Measurements from ENCODE around the gene HOXB9.

Gene HOXB9

GRCh38 chr17:48587276-48588073 is 38.7 kb downstream of the HOXB9 start:
- Mint-ChIP-seq H3K27ac (no peak overlapping the region), H3K4me1 (peaks cover 15% of the 10 kb centered on the region), H3K9me3 (no peaks in the 10 kb centered on the region), H3K36me3 (no peaks in the 10 kb centered on the region), H3K4me3 (no peak overlapping the region), H3K27me3 (peaks cover 62% of the 10 kb centered on the region)
- no peak for ATAC-seq (ENCODE audit: low read depth)
- no peak for DNase-seq (ENCODE audit: low spot score in 2 of 2)

DNA sequence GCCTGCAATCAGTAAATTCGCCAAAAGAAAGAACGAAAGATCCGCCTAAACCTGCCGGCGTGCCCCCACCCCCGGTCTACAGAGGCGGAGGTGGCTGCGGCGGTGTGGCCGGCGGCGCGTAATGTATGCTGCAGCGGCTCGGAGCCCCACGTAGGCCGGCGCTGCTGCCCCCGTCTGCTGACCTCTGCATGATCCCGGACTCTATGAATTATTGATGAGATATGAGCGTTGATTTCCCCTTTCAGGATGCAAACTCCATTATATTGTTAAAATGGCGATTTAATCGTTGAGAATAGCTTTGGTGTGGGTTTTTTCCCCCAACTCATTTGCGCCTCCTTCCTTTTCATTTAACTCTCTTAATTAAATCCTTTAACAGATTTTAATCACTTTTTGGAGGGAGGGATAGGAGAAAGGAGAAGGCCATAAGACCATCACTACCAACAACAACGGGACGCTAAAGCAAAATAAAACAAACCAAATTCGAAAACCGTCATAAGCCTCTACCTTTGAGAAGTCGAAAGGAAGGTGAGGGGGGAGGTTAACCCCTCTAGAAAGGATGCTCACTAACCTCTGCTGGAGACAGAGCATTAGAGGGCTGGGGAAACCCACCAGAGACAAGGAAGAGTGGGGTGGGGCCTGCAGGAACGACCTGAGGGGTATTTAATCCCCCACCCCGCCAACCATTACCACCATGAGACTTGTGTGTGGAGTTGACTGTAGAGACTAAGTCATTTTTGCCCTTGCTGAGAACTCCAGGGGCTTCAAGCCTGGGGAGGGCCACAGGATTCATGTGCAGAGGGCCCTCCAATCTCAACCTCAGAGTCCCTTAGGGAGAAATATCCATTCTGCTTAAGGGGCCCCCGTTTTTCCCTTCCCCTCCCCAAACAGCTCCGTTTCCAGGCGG is 39.6 kb downstream of the HOXB9 start:
- Mint-ChIP-seq H3K4me3 (peak overlapping the region; percentile 86), H3K4me1 (peaks cover 15% of the 10 kb centered on the region), H3K27ac (peak overlapping the region; percentile 60), H3K9me3 (no peaks in the 10 kb centered on the region), H3K36me3 (no peaks in the 10 kb centered on the region), H3K27me3 (peaks cover 62% of the 10 kb centered on the region)
- ATAC-seq (ENCODE audit: low read depth) (no peak), DNase-seq (ENCODE audit: low spot score in 2 of 2) (no peak)

GRCh38 chr17:48584223-48584741 is 41.9 kb downstream of the HOXB9 start:
- Mint-ChIP-seq H3K36me3 (peaks cover 2% of the 10 kb centered on the region), H3K4me1 (peaks cover 15% of the 10 kb centered on the region), H3K9me3 (no peaks in the 10 kb centered on the region), H3K27me3 (peaks cover 53% of the 10 kb centered on the region), H3K27ac (no peak overlapping the region), H3K4me3 (no peak overlapping the region)
- ATAC-seq (ENCODE audit: low read depth) (no peak), DNase-seq (ENCODE audit: low spot score in 2 of 2) (no peak)

DNA sequence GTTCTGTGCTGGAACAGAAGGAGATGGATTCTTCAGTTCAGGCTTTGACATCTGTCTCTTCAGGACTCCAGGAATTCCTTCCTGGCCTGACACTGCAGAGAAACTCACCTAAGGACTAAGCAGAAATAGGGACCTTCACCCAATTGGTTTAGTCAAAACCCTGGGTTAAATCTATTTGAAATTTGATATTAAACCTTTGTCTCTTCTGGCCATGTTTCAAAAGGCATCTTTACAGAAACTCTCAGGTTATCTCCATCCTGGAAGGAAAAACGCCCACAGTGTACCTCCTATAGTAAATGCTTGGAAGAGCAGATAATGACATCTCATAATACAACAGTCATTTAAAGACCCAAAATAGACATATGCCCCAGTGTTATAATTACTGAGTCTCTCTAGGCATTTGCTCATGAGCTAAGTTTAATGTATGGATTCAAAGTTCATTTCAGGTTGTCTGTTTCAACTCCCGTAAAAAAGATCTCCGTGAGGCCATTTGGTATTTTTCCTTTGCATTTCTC is 42.4 kb downstream of the HOXB9 start:
- no peak overlapping the region for H3K4me3 Mint-ChIP-seq
- H3K36me3 Mint-ChIP-seq = peaks cover 2% of the 10 kb centered on the region
- no peaks in the 10 kb centered on the region for H3K9me3 Mint-ChIP-seq
- H3K27me3 Mint-ChIP-seq = peaks cover 56% of the 10 kb centered on the region
- no peak for ATAC-seq (ENCODE audit: low read depth)
- DNase-seq (ENCODE audit: low spot score in 2 of 2) = no peak
- H3K27ac Mint-ChIP-seq = no peak overlapping the region
- peaks cover 18% of the 10 kb centered on the region for H3K4me1 Mint-ChIP-seq

- H3K4me1 Mint-ChIP-seq = peaks cover 20% of the 10 kb centered on the region
- H3K4me3 Mint-ChIP-seq = no peak overlapping the region
- peaks cover 48% of the 10 kb centered on the region for H3K27me3 Mint-ChIP-seq
- H3K36me3 Mint-ChIP-seq = peaks cover 2% of the 10 kb centered on the region
- no peaks in the 10 kb centered on the region for H3K9me3 Mint-ChIP-seq
- peak overlapping the region; percentile 31 for H3K27ac Mint-ChIP-seq
- ATAC-seq (ENCODE audit: low read depth) (no peak), DNase-seq (ENCODE audit: low spot score in 2 of 2) (no peak)
Measured at GRCh38 chr17:48582750-48583069, 43.4 kb downstream of the HOXB9 start.

GRCh38 chr17:48579760-48580554 is 46.2 kb downstream of the HOXB9 start:
- ATAC-seq (ENCODE audit: low read depth) = no peak
- no peaks in the 10 kb centered on the region for H3K9me3 Mint-ChIP-seq
- peaks cover 2% of the 10 kb centered on the region for H3K36me3 Mint-ChIP-seq
- H3K27ac Mint-ChIP-seq = no peak overlapping the region
- no peak overlapping the region for H3K4me3 Mint-ChIP-seq
- H3K27me3 Mint-ChIP-seq = peaks cover 36% of the 10 kb centered on the region
- peaks cover 12% of the 10 kb centered on the region for H3K4me1 Mint-ChIP-seq
- DNase-seq (ENCODE audit: low spot score in 2 of 2) = no peak

DNA sequence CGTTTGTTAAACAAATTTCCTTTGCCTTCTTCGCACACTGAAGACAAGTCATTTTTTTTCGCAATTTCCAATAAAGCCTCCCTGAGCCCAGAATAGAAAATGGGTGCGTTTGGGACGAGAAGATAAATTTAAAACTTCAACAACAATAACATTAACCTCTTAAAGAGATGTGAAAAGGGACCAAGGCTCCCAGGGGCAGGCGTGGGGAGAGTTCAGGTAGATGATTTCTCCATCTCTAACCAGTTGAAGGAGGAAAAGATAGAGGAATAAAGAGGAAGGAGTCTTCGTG is 46.7 kb downstream of the HOXB9 start:
- Mint-ChIP-seq H3K36me3 (peaks cover 2% of the 10 kb centered on the region), H3K4me1 (peaks cover 10% of the 10 kb centered on the region), H3K27ac (peak overlapping the region; percentile 82), H3K27me3 (peaks cover 33% of the 10 kb centered on the region), H3K9me3 (no peaks in the 10 kb centered on the region), H3K4me3 (peak overlapping the region; percentile 88)
- no peak for DNase-seq (ENCODE audit: low spot score in 2 of 2)
- ATAC-seq (ENCODE audit: low read depth) = no peak

DNA sequence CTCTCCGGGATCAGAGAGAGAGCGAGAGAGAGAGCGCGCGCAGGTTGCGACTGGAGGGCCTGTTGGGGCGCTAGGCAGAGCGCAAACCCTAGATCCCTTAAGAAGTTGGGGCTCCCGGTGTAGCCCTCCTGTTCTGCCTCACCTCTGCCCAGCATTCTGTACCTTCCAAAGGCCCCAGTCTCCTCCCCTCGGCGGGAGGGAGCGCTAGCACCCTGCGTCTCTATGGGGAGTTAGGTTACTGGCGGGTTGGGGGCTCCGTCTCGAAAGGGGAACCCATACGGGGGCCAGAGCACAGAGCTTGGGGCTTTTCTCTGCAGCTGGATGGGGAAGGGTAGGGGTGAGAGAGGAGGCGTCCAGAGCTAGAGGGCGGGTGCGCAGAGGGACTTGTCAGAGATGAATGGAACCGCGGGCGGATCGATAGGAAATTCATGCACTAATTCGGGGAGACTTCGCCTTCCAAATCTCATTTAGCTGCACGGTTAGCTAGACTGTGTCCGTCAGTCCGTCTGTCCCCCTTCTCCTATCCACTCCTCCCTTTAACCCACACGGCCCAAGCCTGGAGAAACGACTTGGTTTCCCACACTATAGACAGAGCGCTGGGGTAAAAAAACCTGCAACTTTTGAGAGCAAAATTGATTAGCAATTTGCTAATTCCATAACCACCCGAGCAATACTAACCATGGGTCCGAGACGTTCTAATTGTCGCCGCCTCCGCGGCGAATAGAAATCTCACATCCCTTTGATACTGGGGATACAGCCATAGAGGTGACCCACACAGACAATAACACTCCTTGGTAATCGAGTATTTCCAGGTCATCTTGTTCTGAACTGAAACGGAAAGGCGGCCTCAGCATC is 47.3 kb downstream of the HOXB9 start:
- no peaks in the 10 kb centered on the region for H3K9me3 Mint-ChIP-seq
- peak overlapping the region; percentile 88 for H3K4me3 Mint-ChIP-seq
- peaks cover 2% of the 10 kb centered on the region for H3K36me3 Mint-ChIP-seq
- H3K4me1 Mint-ChIP-seq = peaks cover 10% of the 10 kb centered on the region
- peak in 1 of 2 donors; percentile 58 for DNase-seq (ENCODE audit: low spot score in 2 of 2)
- ATAC-seq (ENCODE audit: low read depth) = peak; percentile 53
- peak overlapping the region; percentile 82 for H3K27ac Mint-ChIP-seq
- H3K27me3 Mint-ChIP-seq = peaks cover 28% of the 10 kb centered on the region

DNA sequence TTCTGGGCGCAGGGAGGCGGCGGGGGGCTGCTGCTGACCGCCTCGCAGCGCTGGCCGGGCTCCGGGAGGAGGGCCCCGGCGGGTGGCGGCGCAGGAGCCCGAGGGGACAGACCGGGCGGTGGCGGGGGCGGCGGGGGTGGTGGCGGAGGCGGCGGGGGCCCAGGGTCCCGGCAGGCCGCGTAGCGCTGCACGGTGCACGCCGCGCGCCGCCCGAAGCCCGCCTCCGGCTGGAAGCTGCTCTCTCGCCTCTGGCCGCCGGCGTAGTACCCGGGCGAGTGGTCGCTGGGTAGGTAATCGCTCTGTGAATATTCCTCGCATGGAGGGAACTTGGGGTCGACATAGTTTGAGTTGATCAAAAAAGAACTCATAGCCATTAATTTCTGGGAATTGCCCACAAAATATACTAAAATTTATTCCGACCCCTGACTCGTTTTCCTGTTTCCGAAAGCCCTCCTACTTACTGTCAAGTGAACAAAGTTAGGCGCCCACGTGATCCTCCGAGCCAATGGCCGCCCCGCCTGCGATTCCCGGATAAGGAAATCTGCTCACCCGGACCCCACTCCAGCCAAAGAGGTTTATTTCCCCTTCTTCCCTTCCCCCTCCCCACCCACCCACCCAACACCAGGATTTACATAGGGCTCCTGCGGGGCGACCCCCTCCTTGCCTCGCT is 48.1 kb downstream of the HOXB9 start, which contains the start of gene HOXB4:
Gene HOXB4 (minus strand): TSS at position 405 of the 670 bp plus-strand sequence. CDS start 31 bp downstream, at position 374.
- peak; percentile 63 for ATAC-seq (ENCODE audit: low read depth)
- Mint-ChIP-seq H3K27ac (peak within 1 kb of the TSS; percentile 82), H3K27me3 (peaks cover 25% of the 10 kb centered on the region)

DNA sequence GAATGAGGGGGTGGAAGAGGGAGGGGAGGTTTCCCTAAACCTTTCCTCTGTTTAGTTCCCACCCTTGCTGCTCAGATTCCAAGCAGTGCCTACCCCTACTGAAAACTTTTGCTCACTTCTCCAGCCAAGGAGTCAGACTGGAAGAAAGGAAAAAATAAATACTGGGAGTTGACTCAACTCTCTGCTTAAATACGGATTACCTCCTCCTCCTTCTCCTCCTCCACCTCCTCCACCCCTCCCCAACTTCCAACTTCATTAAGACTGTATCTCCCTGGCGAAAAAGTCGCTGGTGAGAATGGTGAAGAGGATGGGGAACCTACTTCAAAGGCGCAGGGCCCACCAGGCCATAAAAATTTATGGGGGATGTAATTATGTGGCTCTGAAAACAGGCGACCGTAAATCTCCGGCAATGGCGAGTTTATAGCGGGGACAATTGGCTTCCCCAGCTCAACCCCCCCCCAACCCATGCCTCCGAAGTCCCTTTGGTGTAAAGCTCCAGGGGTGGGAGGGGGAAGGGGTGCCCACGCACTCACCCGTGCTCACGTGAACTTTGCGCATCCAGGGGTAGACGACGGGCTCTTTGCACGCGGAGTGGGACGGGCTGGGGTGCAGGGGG is 48.7 kb downstream of the HOXB9 start:
- Mint-ChIP-seq H3K27me3 (peaks cover 20% of the 10 kb centered on the region), H3K4me1 (peaks cover 10% of the 10 kb centered on the region)
- no peak for ATAC-seq (ENCODE audit: low read depth)

More for the DNA sequence above, 48.1 kb downstream of the HOXB9 start, which contains the start of gene HOXB4:
- no peaks in the 10 kb centered on the region for H3K9me3 Mint-ChIP-seq
- no peak for DNase-seq (ENCODE audit: low spot score in 2 of 2)
- peaks cover 2% of the 10 kb centered on the region for H3K36me3 Mint-ChIP-seq
- H3K4me1 Mint-ChIP-seq = peaks cover 10% of the 10 kb centered on the region
- H3K4me3 Mint-ChIP-seq = peak within 1 kb of the TSS; percentile 88

DNA sequence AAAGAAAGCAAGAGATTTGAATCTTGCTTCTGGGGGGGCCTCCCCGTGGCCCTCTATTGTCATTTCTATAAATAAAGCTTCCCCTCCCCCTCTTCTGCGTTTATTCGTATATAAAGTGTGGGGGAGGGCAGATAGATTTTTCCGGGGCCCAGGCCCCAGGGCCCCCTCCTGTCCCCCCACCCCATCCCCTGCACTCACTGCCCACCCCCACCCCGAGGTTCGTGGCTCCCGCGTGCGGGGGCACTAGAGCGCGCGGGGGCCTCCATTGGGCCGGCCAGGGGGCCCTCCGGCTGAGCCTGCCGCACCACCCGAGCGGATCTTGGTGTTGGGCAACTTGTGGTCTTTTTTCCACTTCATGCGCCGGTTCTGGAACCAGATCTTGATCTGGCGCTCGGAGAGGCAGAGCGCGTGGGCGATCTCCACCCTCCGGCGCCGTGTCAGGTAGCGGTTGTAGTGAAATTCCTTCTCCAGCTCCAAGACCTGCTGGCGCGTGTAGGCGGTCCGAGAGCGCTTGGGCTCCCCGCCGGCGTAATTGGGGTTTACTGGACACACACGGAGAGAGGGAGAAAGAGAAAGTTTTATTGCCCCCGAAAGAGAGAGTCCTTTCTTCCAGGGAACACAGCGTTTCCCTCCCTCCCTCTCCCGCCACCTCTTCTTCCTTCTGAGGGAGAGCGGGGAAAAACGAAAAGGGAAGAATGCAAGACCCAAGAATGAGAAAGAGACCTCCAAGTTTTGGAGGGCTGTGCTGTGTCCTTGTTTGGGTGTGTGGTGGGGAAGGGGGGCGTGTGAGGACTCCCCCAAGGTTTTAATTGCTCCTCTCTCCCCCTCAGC is 49.5 kb downstream of the HOXB9 start:
- H3K27ac Mint-ChIP-seq = no peak overlapping the region
- no peaks in the 10 kb centered on the region for H3K9me3 Mint-ChIP-seq
- peak overlapping the region; percentile 41 for H3K4me3 Mint-ChIP-seq
- H3K36me3 Mint-ChIP-seq = peaks cover 2% of the 10 kb centered on the region
- peaks cover 10% of the 10 kb centered on the region for H3K4me1 Mint-ChIP-seq
- DNase-seq (ENCODE audit: low spot score in 2 of 2) (no peak), ATAC-seq (ENCODE audit: low read depth) (no peak)
- H3K27me3 Mint-ChIP-seq = peaks cover 18% of the 10 kb centered on the region

More for the DNA sequence above, 48.7 kb downstream of the HOXB9 start:
- no peak for DNase-seq (ENCODE audit: low spot score in 2 of 2)
- Mint-ChIP-seq H3K4me3 (peak overlapping the region; percentile 71), H3K27ac (peak overlapping the region; percentile 38), H3K36me3 (peaks cover 2% of the 10 kb centered on the region), H3K9me3 (no peaks in the 10 kb centered on the region)

Measured in memory B cell (primary cell).